A549 (cell line): ENCODE measurements around the gene FRRS1L.

Source experiments
- CHD2 ChIP-seq: fragments of 150-350 bp; IDR thresholded peaks from 2 replicates; pipeline ENCODE4 v1.6.1; 2014; ENCODE audit warnings: low read length; ENCODE audit not compliant: partially characterized antibody
- MAZ ChIP-seq: fragments of 150-350 bp; IDR thresholded peaks from 2 replicates; pipeline ENCODE4 v1.6.1; 2014; ENCODE audit warnings: antibody characterized with exemption, low read depth, low read length, borderline replicate concordance
- POLR2A ChIP-seq: IDR thresholded peaks from 2 replicates; pipeline ENCODE4 v1.6.1; 2012; ENCODE audit warnings: mild to moderate bottlenecking, low read length
- TF ChIP-seq, protein P1 (sequence below): fragments of >200 bp; sonication (Bioruptor Twin); formaldehyde crosslinking; IDR thresholded peaks from 3 replicates; pipeline ENCODE4 v1.5.1; 2016
- TF ChIP-seq, protein P2 (sequence below): IDR thresholded peaks from 2 replicates; pipeline ENCODE4 v1.6.1; 2012

DNA sequence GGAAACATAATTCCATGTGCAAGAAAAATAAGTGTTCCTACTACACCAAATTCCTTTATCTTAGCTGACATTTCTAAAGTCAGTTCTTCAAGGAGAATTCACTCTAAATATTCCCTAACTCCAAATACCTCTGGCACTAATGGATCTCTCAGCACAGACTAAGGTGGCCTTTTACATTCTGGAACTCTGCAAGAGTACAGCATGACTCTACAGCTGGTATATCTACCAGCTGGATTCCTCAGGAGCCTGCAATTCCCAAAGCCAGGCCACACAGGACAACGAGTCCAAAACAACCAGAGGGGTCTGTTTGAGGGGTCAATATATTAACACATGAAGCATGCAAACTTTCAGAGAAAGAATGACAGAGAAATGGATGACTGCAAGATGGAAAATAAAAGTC, 74.5 kb downstream of the FRRS1L start:
- TF ChIP-seq, protein P1, sequence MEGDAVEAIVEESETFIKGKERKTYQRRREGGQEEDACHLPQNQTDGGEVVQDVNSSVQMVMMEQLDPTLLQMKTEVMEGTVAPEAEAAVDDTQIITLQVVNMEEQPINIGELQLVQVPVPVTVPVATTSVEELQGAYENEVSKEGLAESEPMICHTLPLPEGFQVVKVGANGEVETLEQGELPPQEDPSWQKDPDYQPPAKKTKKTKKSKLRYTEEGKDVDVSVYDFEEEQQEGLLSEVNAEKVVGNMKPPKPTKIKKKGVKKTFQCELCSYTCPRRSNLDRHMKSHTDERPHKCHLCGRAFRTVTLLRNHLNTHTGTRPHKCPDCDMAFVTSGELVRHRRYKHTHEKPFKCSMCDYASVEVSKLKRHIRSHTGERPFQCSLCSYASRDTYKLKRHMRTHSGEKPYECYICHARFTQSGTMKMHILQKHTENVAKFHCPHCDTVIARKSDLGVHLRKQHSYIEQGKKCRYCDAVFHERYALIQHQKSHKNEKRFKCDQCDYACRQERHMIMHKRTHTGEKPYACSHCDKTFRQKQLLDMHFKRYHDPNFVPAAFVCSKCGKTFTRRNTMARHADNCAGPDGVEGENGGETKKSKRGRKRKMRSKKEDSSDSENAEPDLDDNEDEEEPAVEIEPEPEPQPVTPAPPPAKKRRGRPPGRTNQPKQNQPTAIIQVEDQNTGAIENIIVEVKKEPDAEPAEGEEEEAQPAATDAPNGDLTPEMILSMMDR: no peak
- TF ChIP-seq CHD2: no peak
- TF ChIP-seq POLR2A: no peak
- no peak for TF ChIP-seq MAZ
- TF ChIP-seq, protein P2, sequence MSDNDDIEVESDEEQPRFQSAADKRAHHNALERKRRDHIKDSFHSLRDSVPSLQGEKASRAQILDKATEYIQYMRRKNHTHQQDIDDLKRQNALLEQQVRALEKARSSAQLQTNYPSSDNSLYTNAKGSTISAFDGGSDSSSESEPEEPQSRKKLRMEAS: no peak
